HepG2 (cell line): ENCODE data around the gene TFEB. TPM values are rescaled to one million over a fixed set of nuclear protein-coding genes. Genes with fewer than 3 reads are reported as not detected.

Experiments
- CHCHD3 ChIP-seq: sonication (generic); formaldehyde crosslinking; IDR thresholded peaks from 2 replicates; pipeline ENCODE4 v1.8.0; 2022; ENCODE audit warnings: mild to moderate bottlenecking, missing genetic modification reagents, moderate library complexity
- GATAD1 ChIP-seq: IDR thresholded peaks from 2 replicates; pipeline ENCODE4 v1.6.1; 2016; ENCODE audit warnings: missing genetic modification reagents, missing compliant biosample characterization
- HNRNPLL ChIP-seq: fragments of 200-400 bp; formaldehyde crosslinking; IDR thresholded peaks from 2 replicates; pipeline ENCODE4 v1.6.1; 2017; ENCODE audit warnings: mild to moderate bottlenecking, low read depth, low read length; ENCODE audit not compliant: poor library complexity, severe bottlenecking
- KDM5A ChIP-seq: fragments of 200-600 bp; sonication (generic); IDR thresholded peaks from 2 replicates; pipeline ENCODE4 v1.7.0; 2018; ENCODE audit warnings: antibody characterized with exemption, mild to moderate bottlenecking, low read length, borderline replicate concordance
- PCBP2 ChIP-seq: fragments of 200-400 bp; formaldehyde crosslinking; optimal IDR thresholded peaks from 2 replicates; pipeline ENCODE3; 2018; ENCODE audit warnings: low read length, low read depth; ENCODE audit not compliant: poor library complexity, severe bottlenecking
- PHF20 ChIP-seq: sonication (generic); formaldehyde crosslinking; IDR thresholded peaks from 2 replicates; pipeline ENCODE4 v1.5.0; 2020; ENCODE audit warnings: mild to moderate bottlenecking, missing genetic modification reagents
- SNRNP70 ChIP-seq: fragments of 200-400 bp; formaldehyde crosslinking; IDR thresholded peaks from 2 replicates; pipeline ENCODE4 v1.6.1; 2017; ENCODE audit warnings: mild to moderate bottlenecking, low read depth, low read length, moderate library complexity
- U2AF2 ChIP-seq: fragments of 200-400 bp; formaldehyde crosslinking; IDR thresholded peaks from 2 replicates; pipeline ENCODE4 v1.6.1; 2017; ENCODE audit warnings: low read depth, mild to moderate bottlenecking, low read length
- ZFY ChIP-seq: sonication (generic); formaldehyde crosslinking; IDR thresholded peaks from 2 replicates; pipeline ENCODE4 v1.4.0; 2020; ENCODE audit warnings: missing genetic modification reagents
- ZNF510 ChIP-seq: sonication (generic); formaldehyde crosslinking; IDR thresholded peaks from 2 replicates; pipeline ENCODE4 v1.4.0; 2020; ENCODE audit warnings: low read depth, mild to moderate bottlenecking, missing genetic modification reagents
- ZNF556 ChIP-seq: sonication (generic); formaldehyde crosslinking; IDR thresholded peaks from 2 replicates; pipeline ENCODE4 v1.4.0; 2020; ENCODE audit warnings: mild to moderate bottlenecking, missing genetic modification reagents, borderline replicate concordance
- ZNF687 ChIP-seq: sonication (generic); formaldehyde crosslinking; IDR thresholded peaks from 2 replicates; pipeline ENCODE4 v1.5.1; 2020; ENCODE audit warnings: mild to moderate bottlenecking, missing genetic modification reagents, moderate library complexity
- ZNF713 ChIP-seq: sonication (generic); formaldehyde crosslinking; IDR thresholded peaks from 2 replicates; pipeline ENCODE4 v1.4.0; 2020; ENCODE audit warnings: mild to moderate bottlenecking, missing genetic modification reagents
- polyA plus RNA-seq, 8 experiments: library from polyadenylated mRNA; depleted of rRNA in 3 of 8; stranded (reverse) in 7 of 8; unstranded in 1 of 8; fragments of >200 nt; fragmentation: Illumina TruSeq in 4 of 8; extraction: Trizol in 4 of 8; gene quantifications; 2 replicates each; pipeline versions ENCODE4 v1.2.1 to v1.2.3, GENCODE V29; 2011 to 2016; ENCODE audit warnings: low read depth in 4 of 8, missing spikeins in 1 of 8, mixed read lengths in 1 of 8; ENCODE audit not compliant: insufficient read depth in 1 of 8
- total RNA-seq, 5 experiments: library from RNA; depleted of rRNA; stranded (reverse); fragments of >200 nt; fragmentation: Illumina TruSeq; extraction: Trizol; gene quantifications; 2 replicates each; pipeline ENCODE4 v1.2.3, GENCODE V29; 2016; ENCODE audit warnings: low read depth in 1 of 5
- TF ChIP-seq, protein P1 (sequence below): sonication (generic); formaldehyde crosslinking; conservative IDR thresholded peaks from 2 replicates; pipeline ENCODE4 v1.4.0; 2020; ENCODE audit warnings: mild to moderate bottlenecking, missing genetic modification reagents, moderate library complexity
- TF ChIP-seq, protein P2 (sequence below): sonication (generic); formaldehyde crosslinking; IDR thresholded peaks from 2 replicates; pipeline ENCODE4 v1.4.0; 2020; ENCODE audit warnings: mild to moderate bottlenecking, missing genetic modification reagents
- TF ChIP-seq, protein P3 (sequence below): sonication (generic); formaldehyde crosslinking; IDR thresholded peaks from 2 replicates; pipeline ENCODE4 v1.5.1; 2020; ENCODE audit warnings: mild to moderate bottlenecking, missing genetic modification reagents

The TFEB gene
- total and polyA plus RNA-seq, 2 of the 13 experiments (the other 11 are each of a cell fraction or from before 2014, with no cell fraction given) = 13.3 to 18.7 TPM

GRCh38 chr6:41741625-41742490, 6.5 kb upstream of the TFEB start (continued):
- TF ChIP-seq, protein P1, sequence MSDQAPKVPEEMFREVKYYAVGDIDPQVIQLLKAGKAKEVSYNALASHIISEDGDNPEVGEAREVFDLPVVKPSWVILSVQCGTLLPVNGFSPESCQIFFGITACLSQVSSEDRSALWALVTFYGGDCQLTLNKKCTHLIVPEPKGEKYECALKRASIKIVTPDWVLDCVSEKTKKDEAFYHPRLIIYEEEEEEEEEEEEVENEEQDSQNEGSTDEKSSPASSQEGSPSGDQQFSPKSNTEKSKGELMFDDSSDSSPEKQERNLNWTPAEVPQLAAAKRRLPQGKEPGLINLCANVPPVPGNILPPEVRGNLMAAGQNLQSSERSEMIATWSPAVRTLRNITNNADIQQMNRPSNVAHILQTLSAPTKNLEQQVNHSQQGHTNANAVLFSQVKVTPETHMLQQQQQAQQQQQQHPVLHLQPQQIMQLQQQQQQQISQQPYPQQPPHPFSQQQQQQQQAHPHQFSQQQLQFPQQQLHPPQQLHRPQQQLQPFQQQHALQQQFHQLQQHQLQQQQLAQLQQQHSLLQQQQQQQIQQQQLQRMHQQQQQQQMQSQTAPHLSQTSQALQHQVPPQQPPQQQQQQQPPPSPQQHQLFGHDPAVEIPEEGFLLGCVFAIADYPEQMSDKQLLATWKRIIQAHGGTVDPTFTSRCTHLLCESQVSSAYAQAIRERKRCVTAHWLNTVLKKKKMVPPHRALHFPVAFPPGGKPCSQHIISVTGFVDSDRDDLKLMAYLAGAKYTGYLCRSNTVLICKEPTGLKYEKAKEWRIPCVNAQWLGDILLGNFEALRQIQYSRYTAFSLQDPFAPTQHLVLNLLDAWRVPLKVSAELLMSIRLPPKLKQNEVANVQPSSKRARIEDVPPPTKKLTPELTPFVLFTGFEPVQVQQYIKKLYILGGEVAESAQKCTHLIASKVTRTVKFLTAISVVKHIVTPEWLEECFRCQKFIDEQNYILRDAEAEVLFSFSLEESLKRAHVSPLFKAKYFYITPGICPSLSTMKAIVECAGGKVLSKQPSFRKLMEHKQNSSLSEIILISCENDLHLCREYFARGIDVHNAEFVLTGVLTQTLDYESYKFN (CRISPR knock-in tag) = peak; percentile 78
- TF ChIP-seq ZNF556 (CRISPR knock-in tag) (no peak), ZNF687 (CRISPR knock-in tag) (peak; percentile 73), HNRNPLL (no peak), ZFY (no peak), CHCHD3 (CRISPR knock-in tag) (no peak), U2AF2 (no peak), SNRNP70 (no peak), GATAD1 (CRISPR knock-in tag) (peak; percentile 22; the same call in 1 of the 2 replicates), ZNF713 (CRISPR knock-in tag) (no peak), KDM5A (0 out of 2 replicates have a peak, but pooled peaks have one; percentile 37), PHF20 (CRISPR knock-in tag) (no peak), PCBP2 (no peak), ZNF510 (CRISPR knock-in tag) (no peak)
- TF ChIP-seq, protein P2, sequence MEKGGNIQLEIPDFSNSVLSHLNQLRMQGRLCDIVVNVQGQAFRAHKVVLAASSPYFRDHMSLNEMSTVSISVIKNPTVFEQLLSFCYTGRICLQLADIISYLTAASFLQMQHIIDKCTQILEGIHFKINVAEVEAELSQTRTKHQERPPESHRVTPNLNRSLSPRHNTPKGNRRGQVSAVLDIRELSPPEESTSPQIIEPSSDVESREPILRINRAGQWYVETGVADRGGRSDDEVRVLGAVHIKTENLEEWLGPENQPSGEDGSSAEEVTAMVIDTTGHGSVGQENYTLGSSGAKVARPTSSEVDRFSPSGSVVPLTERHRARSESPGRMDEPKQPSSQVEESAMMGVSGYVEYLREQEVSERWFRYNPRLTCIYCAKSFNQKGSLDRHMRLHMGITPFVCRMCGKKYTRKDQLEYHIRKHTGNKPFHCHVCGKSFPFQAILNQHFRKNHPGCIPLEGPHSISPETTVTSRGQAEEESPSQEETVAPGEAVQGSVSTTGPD (CRISPR knock-in tag) = no peak
- TF ChIP-seq, protein P3, sequence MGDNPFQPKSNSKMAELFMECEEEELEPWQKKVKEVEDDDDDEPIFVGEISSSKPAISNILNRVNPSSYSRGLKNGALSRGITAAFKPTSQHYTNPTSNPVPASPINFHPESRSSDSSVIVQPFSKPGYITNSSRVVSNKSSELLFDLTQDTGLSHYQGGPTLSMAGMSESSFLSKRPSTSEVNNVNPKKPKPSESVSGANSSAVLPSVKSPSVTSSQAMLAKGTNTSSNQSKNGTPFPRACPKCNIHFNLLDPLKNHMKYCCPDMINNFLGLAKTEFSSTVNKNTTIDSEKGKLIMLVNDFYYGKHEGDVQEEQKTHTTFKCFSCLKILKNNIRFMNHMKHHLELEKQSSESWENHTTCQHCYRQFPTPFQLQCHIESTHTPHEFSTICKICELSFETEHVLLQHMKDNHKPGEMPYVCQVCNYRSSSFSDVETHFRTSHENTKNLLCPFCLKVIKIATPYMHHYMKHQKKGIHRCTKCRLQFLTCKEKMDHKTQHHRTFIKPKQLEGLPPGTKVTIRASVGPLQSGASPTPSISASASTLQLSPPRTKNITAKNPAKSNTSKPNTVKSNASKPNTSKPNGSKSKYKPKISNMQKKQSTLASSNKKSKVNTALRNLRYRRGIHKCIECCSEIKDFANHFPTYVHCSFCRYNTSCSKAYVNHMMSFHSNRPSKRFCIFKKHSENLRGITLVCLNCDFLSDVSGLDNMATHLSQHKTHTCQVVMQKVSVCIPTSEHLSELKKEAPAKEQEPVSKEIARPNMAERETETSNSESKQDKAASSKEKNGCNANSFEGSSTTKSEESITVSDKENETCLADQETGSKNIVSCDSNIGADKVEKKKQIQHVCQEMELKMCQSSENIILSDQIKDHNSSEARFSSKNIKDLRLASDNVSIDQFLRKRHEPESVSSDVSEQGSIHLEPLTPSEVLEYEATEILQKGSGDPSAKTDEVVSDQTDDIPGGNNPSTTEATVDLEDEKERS (CRISPR knock-in tag) = no peak; the same call in 1 of the 2 replicates
